Breast epithelium (tissue), 4 donors: ENCODE data around the gene PHC2. TPM values are rescaled to one million over a fixed set of nuclear protein-coding genes. Genes with fewer than 3 reads are reported as not detected.

Source experiments
- DNase-seq, 2 donors: peaks; one replicate each; pipeline ENCODE4 v3.0.0-alpha.2; 2019; ENCODE audit warnings: low spot score in 2 of 2
- H3K27ac ChIP-seq, 2 donors: fragments of 200-600 bp; sonication (generic) in 1 of 2; one replicate each; pipeline ENCODE4 v1.5.1; 2016 to 2019; ENCODE audit warnings: mild to moderate bottlenecking in 1 of 2
- H3K27me3 ChIP-seq, 2 donors: fragments of 200-600 bp; sonication (generic) in 1 of 2; one replicate each; pipeline versions ENCODE4 v1.5.1 to v1.6.0; 2017 to 2019; ENCODE audit warnings: control low read depth in 1 of 2, mild to moderate bottlenecking in 1 of 2
- H3K36me3 ChIP-seq: fragments of 200-600 bp; one replicate; pipeline ENCODE4 v1.5.1; 2019
- H3K4me1 ChIP-seq, 2 donors: fragments of 200-600 bp; sonication (generic); one replicate each; pipeline ENCODE4 v1.5.1; 2016 to 2019; ENCODE audit warnings: control low read depth in 1 of 2
- H3K4me3 ChIP-seq, 3 donors: fragments of 200-600 bp; sonication (generic); 1 replicate in 2 of 3; 2 replicates in 1 of 3; pipeline ENCODE4 v1.5.1; 2016 to 2019; ENCODE audit warnings: mild to moderate bottlenecking in 3 of 3, moderate library complexity in 2 of 3
- H3K9me3 ChIP-seq, 2 donors: fragments of 200-600 bp; sonication (generic) in 1 of 2; one replicate each; pipeline ENCODE4 v1.5.1; 2016 to 2019; ENCODE audit warnings: control low read depth in 1 of 2
- POLR2A ChIP-seq: fragments of 450-650 bp; IDR thresholded peaks from one replicate; pipeline ENCODE4 v1.6.1; 2016; ENCODE audit warnings: antibody characterized with exemption, mild to moderate bottlenecking, moderate library complexity
- POLR2AphosphoS5 ChIP-seq, 3 donors: sonication (generic); formaldehyde crosslinking; IDR thresholded peaks; one replicate each; pipeline ENCODE4 v1.6.1; 2017; ENCODE audit warnings: antibody characterized with exemption in 3 of 3
- intact Hi-C: fragments of 100-400 bp; cut with DNase I; formaldehyde crosslinking; loops from one replicate; pipeline ENCODE4 v1.15.1; 2023; ENCODE audit warnings: low total_unique reads
- total RNA-seq, 3 donors: library from RNA; depleted of rRNA; stranded (reverse); fragments of >200 nt; gene quantifications; one replicate each; pipeline ENCODE4 v1.1.0, GENCODE V29; 2016
- TF ChIP-seq, protein P1 (sequence below), 3 donors: fragments of 450-650 bp; IDR thresholded peaks; one replicate each; pipeline ENCODE4 v1.5.1; 2016 to 2017; ENCODE audit warnings: antibody characterized with exemption in 3 of 3, mild to moderate bottlenecking in 3 of 3, moderate library complexity in 3 of 3

PHC2 gene
- total RNA-seq, 3 donors from 2014 or later = 103 to 214 (median 134) TPM

DNA sequence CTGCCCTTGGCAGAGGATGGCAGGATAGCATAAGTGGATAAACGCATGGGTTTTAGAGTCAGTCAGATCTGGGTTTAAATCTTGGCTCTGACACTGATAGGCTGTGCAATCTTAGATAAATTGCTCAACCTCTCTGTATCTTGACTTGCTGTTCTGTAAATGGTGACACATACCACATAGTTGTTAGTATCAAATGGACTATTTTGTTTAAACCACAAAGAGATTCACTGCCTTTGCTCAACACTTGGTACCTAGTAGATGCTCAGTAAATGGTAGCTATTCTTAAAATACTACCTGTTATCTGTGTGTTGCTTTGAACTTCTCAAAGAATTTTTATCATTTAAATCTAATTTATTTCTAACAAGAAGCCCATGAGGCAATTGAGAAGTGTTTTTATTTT is 70.5 kb downstream of the PHC2 start:
- H3K4me1 ChIP-seq = peaks cover 18 to 39% of the 10 kb centered on the region in 2 donors
- H3K36me3 ChIP-seq = no peaks in the 10 kb centered on the region
- DNase-seq = no peak
- H3K4me3 ChIP-seq = no peak overlapping the region
- intact Hi-C loops = no loop called here
- H3K27me3 ChIP-seq = no peaks in the 10 kb centered on the region
- H3K27ac ChIP-seq = peak overlapping the region; percentile 70 to 89
- TF ChIP-seq, protein P1, sequence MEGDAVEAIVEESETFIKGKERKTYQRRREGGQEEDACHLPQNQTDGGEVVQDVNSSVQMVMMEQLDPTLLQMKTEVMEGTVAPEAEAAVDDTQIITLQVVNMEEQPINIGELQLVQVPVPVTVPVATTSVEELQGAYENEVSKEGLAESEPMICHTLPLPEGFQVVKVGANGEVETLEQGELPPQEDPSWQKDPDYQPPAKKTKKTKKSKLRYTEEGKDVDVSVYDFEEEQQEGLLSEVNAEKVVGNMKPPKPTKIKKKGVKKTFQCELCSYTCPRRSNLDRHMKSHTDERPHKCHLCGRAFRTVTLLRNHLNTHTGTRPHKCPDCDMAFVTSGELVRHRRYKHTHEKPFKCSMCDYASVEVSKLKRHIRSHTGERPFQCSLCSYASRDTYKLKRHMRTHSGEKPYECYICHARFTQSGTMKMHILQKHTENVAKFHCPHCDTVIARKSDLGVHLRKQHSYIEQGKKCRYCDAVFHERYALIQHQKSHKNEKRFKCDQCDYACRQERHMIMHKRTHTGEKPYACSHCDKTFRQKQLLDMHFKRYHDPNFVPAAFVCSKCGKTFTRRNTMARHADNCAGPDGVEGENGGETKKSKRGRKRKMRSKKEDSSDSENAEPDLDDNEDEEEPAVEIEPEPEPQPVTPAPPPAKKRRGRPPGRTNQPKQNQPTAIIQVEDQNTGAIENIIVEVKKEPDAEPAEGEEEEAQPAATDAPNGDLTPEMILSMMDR (IDR thresholded peaks at IDR 0.05) = no peak
- TF ChIP-seq POLR2AphosphoS5 (IDR thresholded peaks at IDR 0.05) (no peak), POLR2A (no peak)
- H3K9me3 ChIP-seq = no peaks in the 10 kb centered on the region

DNA sequence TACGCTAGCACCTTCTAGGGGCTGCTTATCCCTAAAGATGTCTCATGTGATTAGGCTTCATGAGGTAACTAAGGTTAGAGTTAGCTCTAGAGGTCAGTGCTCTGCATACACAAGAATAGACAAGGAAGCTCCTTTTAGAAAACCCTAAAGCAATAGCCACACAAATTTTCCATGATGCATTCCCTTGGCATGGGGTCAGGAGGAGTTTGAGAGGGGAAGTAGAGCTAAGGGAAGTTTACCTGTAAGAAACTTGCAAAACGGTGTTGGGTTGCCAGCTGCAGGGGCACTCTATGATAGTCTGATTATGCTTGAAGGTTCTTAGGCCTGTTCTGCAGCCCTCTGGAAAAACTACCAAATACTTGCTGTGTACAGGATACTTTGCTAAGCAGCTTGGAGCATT is 71.0 kb downstream of the PHC2 start:
- H3K27me3 ChIP-seq = no peaks in the 10 kb centered on the region

DNA sequence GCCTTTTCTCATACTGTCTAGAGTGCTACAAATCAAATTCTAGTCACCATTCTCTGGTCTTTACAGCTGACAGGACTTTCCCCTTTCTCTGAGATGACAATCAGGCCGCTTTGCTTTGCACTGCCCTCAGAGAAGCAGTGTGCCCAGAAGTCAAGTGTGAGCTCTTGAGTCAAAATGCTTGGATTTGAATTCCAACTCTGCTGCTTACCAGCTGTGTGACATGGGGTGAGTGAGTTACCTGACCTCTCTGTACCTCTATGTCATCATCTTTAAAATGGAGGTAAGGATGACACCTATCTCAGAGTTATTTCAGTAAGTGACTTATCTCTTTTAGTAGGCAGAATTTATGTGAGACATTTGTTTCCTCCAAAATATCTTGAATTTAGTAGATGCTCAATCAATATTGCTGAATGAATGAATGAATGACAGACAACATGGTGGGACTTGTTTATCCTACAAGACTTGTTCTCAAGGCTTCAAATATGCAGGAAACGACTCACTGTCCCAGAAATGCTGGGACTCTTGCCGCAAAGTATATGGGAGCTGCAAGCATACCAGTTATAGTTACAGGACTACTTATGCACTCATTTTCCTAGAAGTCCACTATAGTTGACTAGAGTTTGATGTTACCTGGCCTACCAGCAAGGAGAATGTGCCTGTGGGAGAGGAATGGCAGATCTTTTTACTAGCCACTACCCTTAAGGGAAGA is 71.9 kb downstream of the PHC2 start:
- Histone ChIP-seq H3K36me3 (no peaks in the 10 kb centered on the region), H3K4me1 (peaks cover 7 to 26% of the 10 kb centered on the region in 2 donors), H3K27ac (peak overlapping the region; percentile 70 to 89), H3K4me3 (no peak overlapping the region), H3K27me3 (no peaks in the 10 kb centered on the region), H3K9me3 (no peaks in the 10 kb centered on the region)
- intact Hi-C loops = no loop called here
- no peak for DNase-seq
- TF ChIP-seq POLR2A (no peak), POLR2AphosphoS5 (IDR thresholded peaks at IDR 0.05) (no peak)
- TF ChIP-seq, protein P1 (IDR thresholded peaks at IDR 0.05) = no peak

More for the DNA sequence above, 71.0 kb downstream of the PHC2 start:
- Histone ChIP-seq H3K27ac (peak overlapping the region; percentile 70 to 89), H3K36me3 (no peaks in the 10 kb centered on the region), H3K4me1 (peaks cover 13 to 35% of the 10 kb centered on the region in 2 donors), H3K9me3 (no peaks in the 10 kb centered on the region), H3K4me3 (no peak overlapping the region)
- intact Hi-C loops = no loop called here
- DNase-seq = peak in 1 of 2 donors; percentile 64
- TF ChIP-seq POLR2A (no peak), POLR2AphosphoS5 (IDR thresholded peaks at IDR 0.05) (no peak)
- TF ChIP-seq, protein P1 (IDR thresholded peaks at IDR 0.05) = no peak

DNA sequence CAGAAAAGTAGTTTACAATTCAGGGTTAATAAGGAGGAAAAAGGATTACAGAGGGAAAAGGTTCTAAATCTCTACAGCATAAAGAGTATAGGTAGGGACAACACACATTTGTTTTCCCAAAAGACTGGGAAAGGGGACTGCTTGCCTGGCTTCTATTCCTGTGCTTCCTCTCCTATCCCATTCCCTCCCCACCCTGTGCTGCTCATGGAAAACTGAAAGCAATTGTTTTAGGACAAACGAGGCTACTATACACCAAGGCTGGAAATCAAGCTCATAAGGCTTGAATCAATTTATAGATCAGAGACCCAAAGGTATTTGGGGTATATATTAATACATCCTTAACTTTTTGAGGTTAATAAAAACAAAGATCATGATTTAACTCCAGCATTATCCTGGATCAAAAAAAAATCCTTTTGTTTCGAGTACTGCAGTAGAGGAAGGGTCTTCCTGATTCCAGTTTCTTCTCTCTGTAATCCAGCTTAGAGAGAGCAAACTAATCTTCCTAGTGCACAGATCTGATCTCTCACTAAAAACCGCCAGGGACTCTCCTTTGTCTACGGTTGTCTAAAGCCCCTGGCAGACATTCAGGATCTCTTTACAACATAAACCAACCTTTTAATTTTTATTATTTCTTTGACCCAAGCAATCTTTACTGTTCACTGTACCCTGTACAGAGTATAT is 72.6 kb downstream of the PHC2 start:
- peak overlapping the region in 1 of 2 donors; percentile 35 for H3K27ac ChIP-seq
- H3K27me3 ChIP-seq = no peaks in the 10 kb centered on the region
- H3K9me3 ChIP-seq = no peaks in the 10 kb centered on the region
- intact Hi-C loops = no loop called here
- DNase-seq = no peak
- TF ChIP-seq, protein P1 (IDR thresholded peaks at IDR 0.05) = no peak
- no peak for TF ChIP-seq POLR2A
- TF ChIP-seq POLR2AphosphoS5 (IDR thresholded peaks at IDR 0.05) = no peak
- no peak overlapping the region for H3K4me3 ChIP-seq
- H3K36me3 ChIP-seq = no peaks in the 10 kb centered on the region
- H3K4me1 ChIP-seq = peaks cover 0 to 19% of the 10 kb centered on the region in 2 donors

DNA sequence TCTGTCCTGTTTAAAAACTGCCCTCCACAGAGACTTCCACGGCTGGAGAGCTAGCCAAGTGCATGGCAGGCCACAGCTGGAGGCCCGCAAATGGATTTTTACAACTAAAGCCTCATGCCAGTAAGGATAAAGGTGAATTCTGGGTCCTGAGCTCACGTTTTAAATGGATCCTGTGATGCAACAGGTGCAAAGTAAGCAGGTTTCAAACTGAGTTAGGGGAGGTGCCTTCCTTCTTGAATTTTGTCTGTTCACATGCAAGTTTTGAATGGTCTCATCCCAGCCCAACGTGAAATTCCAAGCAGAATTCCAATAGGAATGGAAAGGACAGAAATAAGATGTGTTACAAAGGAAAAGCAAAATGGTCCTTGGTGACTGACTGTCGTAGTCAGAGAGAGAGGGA is 73.8 kb downstream of the PHC2 start:
- intact Hi-C loops = no loop called here
- H3K4me3 ChIP-seq = no peak overlapping the region
- H3K27me3 ChIP-seq = no peaks in the 10 kb centered on the region
- no peak overlapping the region for H3K27ac ChIP-seq
- TF ChIP-seq, protein P1 (IDR thresholded peaks at IDR 0.05) = no peak
- TF ChIP-seq POLR2AphosphoS5 (IDR thresholded peaks at IDR 0.05) (no peak), POLR2A (no peak)
- DNase-seq = no peak
- no peaks in the 10 kb centered on the region for H3K36me3 ChIP-seq
- no peaks in the 10 kb centered on the region for H3K9me3 ChIP-seq
- peaks cover 0 to 16% of the 10 kb centered on the region in 2 donors for H3K4me1 ChIP-seq
